Keratinocyte (primary cell): ENCODE data around the gene ASCC2. TPM values are rescaled to one million over a fixed set of nuclear protein-coding genes. Genes with fewer than 3 reads are reported as not detected.

ENCODE experiments used
- DNase-seq: peaks from one replicate; pipeline ENCODE4 v3.0.0-alpha.2; 2011; ENCODE audit warnings: low read depth, missing footprints, low spot score
- FAIRE-seq: peaks from 2 replicates; lab custom pipeline; 2011; peaks lifted over from hg19 to GRCh38; lab: Jason Lieb, UNC
- H2AFZ ChIP-seq: 2 replicates; pipeline ENCODE4 v1.6.0; 2012; ENCODE audit warnings: low read length, control low read depth, inconsistent platforms; ENCODE audit not compliant: control insufficient read depth
- H3K27ac ChIP-seq: 2 replicates; pipeline ENCODE4 v1.5.1; 2011; ENCODE audit warnings: low read length; ENCODE audit not compliant: control insufficient read depth, insufficient read depth
- H3K27me3 ChIP-seq: 3 replicates; pipeline ENCODE4 v1.6.0; 2011; ENCODE audit warnings: low read length; ENCODE audit not compliant: control insufficient read depth, insufficient read depth; ENCODE audit errors: extremely low read depth
- H3K36me3 ChIP-seq, 2 experiments: 2 replicates in 1 of 2; 3 replicates in 1 of 2; pipeline ENCODE4 v1.5.1; 2011; ENCODE audit warnings: low read length in 2 of 2, mild to moderate bottlenecking in 1 of 2; ENCODE audit not compliant: control insufficient read depth in 2 of 2, insufficient read depth in 2 of 2; ENCODE audit errors: extremely low read depth in 1 of 2
- H3K4me1 ChIP-seq: 3 replicates; pipeline ENCODE4 v1.5.1; 2011; ENCODE audit warnings: low read length; ENCODE audit not compliant: control insufficient read depth, insufficient read depth; ENCODE audit errors: extremely low read depth
- H3K4me2 ChIP-seq: 3 replicates; pipeline ENCODE4 v1.6.0; 2011; ENCODE audit warnings: low read depth, low read length; ENCODE audit not compliant: control insufficient read depth, insufficient read depth; ENCODE audit errors: extremely low read depth
- H3K4me3 ChIP-seq, 3 experiments: fragments of 200-600 bp in 1 of 3; sonication (generic) in 1 of 3; 2 replicates in 2 of 3; 3 replicates in 1 of 3; pipeline ENCODE4 v1.5.1; 2011 to 2016; ENCODE audit warnings: low read length in 3 of 3, mild to moderate bottlenecking in 3 of 3, control low read depth in 2 of 3, inconsistent platforms in 1 of 3, low read depth in 1 of 3, mixed read lengths in 1 of 3, mixed run types in 1 of 3, moderate library complexity in 1 of 3; ENCODE audit not compliant: control insufficient read depth in 2 of 3, insufficient read depth in 2 of 3; ENCODE audit errors: extremely low read depth in 1 of 3
- H3K79me2 ChIP-seq: 2 replicates; pipeline ENCODE4 v1.6.0; 2012; ENCODE audit warnings: low read length; ENCODE audit not compliant: control insufficient read depth, insufficient read depth
- H3K9ac ChIP-seq: 3 replicates; pipeline ENCODE4 v1.6.0; 2011; ENCODE audit warnings: low read length; ENCODE audit not compliant: control insufficient read depth, insufficient read depth; ENCODE audit errors: extremely low read depth
- H3K9me1 ChIP-seq: 3 replicates; pipeline ENCODE4 v1.6.0; 2011; ENCODE audit warnings: low read length; ENCODE audit not compliant: control insufficient read depth, insufficient read depth; ENCODE audit errors: extremely low read depth
- H3K9me3 ChIP-seq: 2 replicates; pipeline ENCODE4 v1.5.1; 2012; ENCODE audit warnings: low read depth, low read length; ENCODE audit not compliant: control insufficient read depth
- H4K20me1 ChIP-seq: 3 replicates; pipeline ENCODE4 v1.6.0; 2011; ENCODE audit warnings: low read length; ENCODE audit not compliant: control insufficient read depth, insufficient read depth; ENCODE audit errors: extremely low read depth
- EZH2 ChIP-seq: IDR thresholded peaks from one replicate; pipeline ENCODE4 v1.6.1; 2012; ENCODE audit warnings: inconsistent platforms, mild to moderate bottlenecking, low read length, moderate library complexity
- dilution Hi-C: fragments of 300-500 bp; cut with MboI; formaldehyde crosslinking; loops from one replicate; pipeline ENCODE4 v1.7.0; 2020; ENCODE audit warnings: low sequenced_read_pairs; ENCODE audit not compliant: extremely low pct_ligation_motif_present
- polyA plus RNA-seq, 5 experiments: library from polyadenylated mRNA; depleted of rRNA in 3 of 5; stranded (reverse) in 3 of 5; stranded (forward) in 1 of 5; unstranded in 1 of 5; fragments of >200 nt; gene quantifications; 1 replicate in 1 of 5; 2 replicates in 3 of 5; 3 replicates in 1 of 5; pipeline versions ENCODE4 v1.2.1 to v1.2.3, GENCODE V29; 2011 to 2012; ENCODE audit warnings: missing spikeins in 2 of 5, low read depth in 1 of 5, low replicate concordance in 1 of 5
- TF ChIP-seq, protein P1 (sequence below), 3 experiments: IDR thresholded peaks in 1 of 3; conservative IDR thresholded peaks in 1 of 3; optimal IDR thresholded peaks in 1 of 3; 2 replicates in 2 of 3; 3 replicates in 1 of 3; pipeline versions ENCODE3 to v1.5.1; 2011; ENCODE audit warnings: low read length in 3 of 3, mild to moderate bottlenecking in 3 of 3, moderate library complexity in 2 of 3, control low read depth in 1 of 3, inconsistent platforms in 1 of 3; ENCODE audit not compliant: insufficient read depth in 2 of 3; ENCODE audit errors: extremely low read depth in 1 of 3

The ASCC2 gene
- polyA plus RNA-seq, 1 donor (not counting 4 experiments of a cell fraction or from before 2014, with no cell fraction given): 51.3 TPM

DNA sequence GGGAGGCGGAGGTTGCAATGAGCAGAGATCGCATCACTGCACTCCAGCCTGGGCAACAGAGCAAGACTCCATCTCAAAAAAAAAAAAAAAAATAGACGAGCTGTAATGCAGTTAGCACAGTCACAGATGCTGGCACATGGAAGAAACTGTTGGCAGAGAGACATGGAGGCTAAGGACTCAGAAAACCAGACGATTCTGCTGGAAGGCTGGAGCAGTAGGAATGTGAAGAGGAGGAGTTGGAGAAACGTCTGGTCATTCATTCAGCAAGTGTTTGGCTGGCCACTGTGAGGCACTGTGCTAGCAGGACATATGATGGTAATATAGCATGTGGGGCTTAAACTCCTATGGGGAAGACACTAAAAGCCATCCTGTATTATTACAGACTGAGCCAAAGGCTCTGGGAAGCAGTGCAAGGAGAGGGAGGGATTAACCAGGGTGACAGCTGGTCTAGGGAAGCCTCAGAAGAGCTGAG is 65.9 kb downstream of the ASCC2 start:
- no peak overlapping the region for H2AFZ ChIP-seq
- no peak overlapping the region for H3K4me2 ChIP-seq
- peaks cover 24% of the 10 kb centered on the region for H3K79me2 ChIP-seq
- H3K27ac ChIP-seq: no peak overlapping the region
- no peak overlapping the region for H3K4me3 ChIP-seq
- dilution Hi-C loops: no loop called here
- no peaks in the 10 kb centered on the region for H3K9me1 ChIP-seq
- no peak for FAIRE-seq
- no peak for DNase-seq
- H3K4me1 ChIP-seq: peaks cover 24% of the 10 kb centered on the region
- H3K36me3 ChIP-seq: peaks cover 8 to 13% of the 10 kb centered on the region in 2 experiments
- no peak for TF ChIP-seq EZH2
- TF ChIP-seq, protein P1, sequence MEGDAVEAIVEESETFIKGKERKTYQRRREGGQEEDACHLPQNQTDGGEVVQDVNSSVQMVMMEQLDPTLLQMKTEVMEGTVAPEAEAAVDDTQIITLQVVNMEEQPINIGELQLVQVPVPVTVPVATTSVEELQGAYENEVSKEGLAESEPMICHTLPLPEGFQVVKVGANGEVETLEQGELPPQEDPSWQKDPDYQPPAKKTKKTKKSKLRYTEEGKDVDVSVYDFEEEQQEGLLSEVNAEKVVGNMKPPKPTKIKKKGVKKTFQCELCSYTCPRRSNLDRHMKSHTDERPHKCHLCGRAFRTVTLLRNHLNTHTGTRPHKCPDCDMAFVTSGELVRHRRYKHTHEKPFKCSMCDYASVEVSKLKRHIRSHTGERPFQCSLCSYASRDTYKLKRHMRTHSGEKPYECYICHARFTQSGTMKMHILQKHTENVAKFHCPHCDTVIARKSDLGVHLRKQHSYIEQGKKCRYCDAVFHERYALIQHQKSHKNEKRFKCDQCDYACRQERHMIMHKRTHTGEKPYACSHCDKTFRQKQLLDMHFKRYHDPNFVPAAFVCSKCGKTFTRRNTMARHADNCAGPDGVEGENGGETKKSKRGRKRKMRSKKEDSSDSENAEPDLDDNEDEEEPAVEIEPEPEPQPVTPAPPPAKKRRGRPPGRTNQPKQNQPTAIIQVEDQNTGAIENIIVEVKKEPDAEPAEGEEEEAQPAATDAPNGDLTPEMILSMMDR (optimal IDR thresholded peaks at IDR 0.05 in 1 of 3, IDR thresholded peaks at IDR 0.05 in 1 of 3, conservative IDR thresholded peaks at IDR 0.05 in 1 of 3; ENCODE audit: extremely low read depth in 1 of 3, insufficient read depth in 2 of 3, low read length in 3 of 3): peak; percentile 58 to 81 (median 61)
- no peaks in the 10 kb centered on the region for H3K9me3 ChIP-seq
- no peaks in the 10 kb centered on the region for H4K20me1 ChIP-seq
- no peaks in the 10 kb centered on the region for H3K27me3 ChIP-seq
- H3K9ac ChIP-seq: no peak overlapping the region

DNA sequence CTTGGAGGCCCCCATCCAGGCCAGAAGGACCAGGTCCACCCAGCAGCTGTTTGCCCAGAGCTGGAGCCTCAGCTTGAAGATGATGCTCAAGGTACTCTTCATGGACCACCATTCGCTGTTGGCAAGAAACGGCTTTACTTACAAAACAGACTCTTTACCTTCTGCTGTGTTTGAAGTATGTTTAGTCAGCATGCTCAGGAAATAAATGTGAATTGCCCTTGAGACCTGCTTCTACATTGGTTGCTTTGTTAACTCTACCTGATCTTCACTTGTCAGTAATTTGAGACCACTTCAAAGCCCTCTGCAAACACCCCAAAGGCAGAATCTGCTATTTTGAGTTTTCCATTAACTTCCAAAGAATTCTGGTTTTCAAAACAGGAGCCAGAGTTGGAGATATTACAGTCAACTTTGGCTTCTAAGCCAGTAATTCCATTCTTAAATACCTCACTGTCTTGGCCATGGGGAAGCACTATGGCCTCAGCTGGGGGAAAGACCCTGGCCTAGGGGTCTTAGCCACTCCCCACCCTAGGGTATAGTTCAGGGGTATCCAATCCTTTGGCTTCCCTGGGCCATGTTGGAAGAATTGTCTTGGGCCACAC is 68.3 kb downstream of the ASCC2 start:
- peaks cover 8 to 13% of the 10 kb centered on the region in 2 experiments for H3K36me3 ChIP-seq
- FAIRE-seq (no peak), DNase-seq (no peak)
- no peak overlapping the region for H3K4me3 ChIP-seq
- H3K4me1 ChIP-seq: peaks cover 32% of the 10 kb centered on the region
- H3K9ac ChIP-seq: no peak overlapping the region
- H3K4me2 ChIP-seq: no peak overlapping the region
- no peak overlapping the region for H3K27ac ChIP-seq
- peaks cover 34% of the 10 kb centered on the region for H3K79me2 ChIP-seq
- H3K27me3 ChIP-seq: no peaks in the 10 kb centered on the region
- H3K9me1 ChIP-seq: no peaks in the 10 kb centered on the region
- H4K20me1 ChIP-seq: no peaks in the 10 kb centered on the region
- TF ChIP-seq, protein P1 (optimal IDR thresholded peaks at IDR 0.05 in 1 of 3, IDR thresholded peaks at IDR 0.05 in 1 of 3, conservative IDR thresholded peaks at IDR 0.05 in 1 of 3; ENCODE audit: extremely low read depth in 1 of 3, insufficient read depth in 2 of 3, low read length in 3 of 3): no peak
- no peak for TF ChIP-seq EZH2
- dilution Hi-C loops: no loop called here
- no peaks in the 10 kb centered on the region for H3K9me3 ChIP-seq
- no peak overlapping the region for H2AFZ ChIP-seq
